Measurements from ENCODE around the gene NUP93. TPM values are rescaled to one million over a fixed set of nuclear protein-coding genes. Genes with fewer than 3 reads are reported as not detected.

NUP93 gene
- polyA plus RNA-seq, 1 donor from 2014 or later, result 237 TPM

DNA sequence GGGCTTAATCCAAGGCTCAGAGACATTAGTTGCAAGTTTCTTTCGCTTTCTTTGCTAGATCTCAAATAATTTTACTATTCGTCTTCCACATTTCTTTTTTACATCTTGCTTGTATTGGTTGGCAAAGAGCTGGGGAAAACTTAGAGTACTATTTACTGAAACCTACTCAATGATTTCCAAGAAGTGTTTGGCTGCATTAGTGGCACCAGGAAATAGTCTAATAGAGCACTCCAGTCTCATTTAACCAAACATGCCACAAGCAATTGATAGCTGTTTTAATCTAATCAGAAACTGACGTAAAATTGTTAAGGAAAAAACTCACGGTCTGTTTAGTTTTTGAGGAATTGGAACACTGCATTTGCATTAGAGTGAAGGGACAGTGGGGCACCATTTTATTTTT, 29.0 kb downstream of the NUP93 start:
- Histone ChIP-seq H3K4me2 (ENCODE audit: low read length) (no peak overlapping the region), H3K79me2 (replicated peaks; ENCODE audit: insufficient read depth, low read length) (no peaks in the 10 kb centered on the region), H4K20me1 (ENCODE audit: insufficient read depth) (no peaks in the 10 kb centered on the region), H3K9me3 (ENCODE audit: low read length) (no peaks in the 10 kb centered on the region), H3K4me3 (ENCODE audit: low read length) (no peak overlapping the region), H2AFZ (ENCODE audit: low read depth, low read length) (no peak overlapping the region), H3K9ac (ENCODE audit: low read length) (no peak overlapping the region), H3K9me2 (ENCODE audit: insufficient read depth, low read length) (no peaks in the 10 kb centered on the region), H3K27ac (ENCODE audit: low read length) (no peak overlapping the region), H3K27me3 (ENCODE audit: insufficient read depth, low read depth, low read length) (no peaks in the 10 kb centered on the region), H3K36me3 (ENCODE audit: insufficient read depth, low read length) (peaks cover 4% of the 10 kb centered on the region), H3F3A (ENCODE audit: insufficient read depth, low read length, poor library complexity, severe bottlenecking) (no peaks in the 10 kb centered on the region)
- TF ChIP-seq EP300 (conservative IDR thresholded peaks at IDR 0.05; ENCODE audit: poor library complexity, severe bottlenecking) (no peak), MXI1 (conservative IDR thresholded peaks at IDR 0.05; ENCODE audit: poor library complexity, severe bottlenecking) (no peak), POLR2AphosphoS5 (IDR thresholded peaks at IDR 0.05) (no peak), EZH2 (IDR thresholded peaks at IDR 0.05; ENCODE audit: borderline replicate concordance, insufficient read depth, low read length, poor library complexity, severe bottlenecking) (no peak), RAD21 (conservative IDR thresholded peaks at IDR 0.05) (no peak), TAF1 (IDR thresholded peaks at IDR 0.05; ENCODE audit: low read depth) (no peak), SMC3 (conservative IDR thresholded peaks at IDR 0.05; ENCODE audit: poor library complexity) (no peak)
- TF ChIP-seq, protein P1, sequence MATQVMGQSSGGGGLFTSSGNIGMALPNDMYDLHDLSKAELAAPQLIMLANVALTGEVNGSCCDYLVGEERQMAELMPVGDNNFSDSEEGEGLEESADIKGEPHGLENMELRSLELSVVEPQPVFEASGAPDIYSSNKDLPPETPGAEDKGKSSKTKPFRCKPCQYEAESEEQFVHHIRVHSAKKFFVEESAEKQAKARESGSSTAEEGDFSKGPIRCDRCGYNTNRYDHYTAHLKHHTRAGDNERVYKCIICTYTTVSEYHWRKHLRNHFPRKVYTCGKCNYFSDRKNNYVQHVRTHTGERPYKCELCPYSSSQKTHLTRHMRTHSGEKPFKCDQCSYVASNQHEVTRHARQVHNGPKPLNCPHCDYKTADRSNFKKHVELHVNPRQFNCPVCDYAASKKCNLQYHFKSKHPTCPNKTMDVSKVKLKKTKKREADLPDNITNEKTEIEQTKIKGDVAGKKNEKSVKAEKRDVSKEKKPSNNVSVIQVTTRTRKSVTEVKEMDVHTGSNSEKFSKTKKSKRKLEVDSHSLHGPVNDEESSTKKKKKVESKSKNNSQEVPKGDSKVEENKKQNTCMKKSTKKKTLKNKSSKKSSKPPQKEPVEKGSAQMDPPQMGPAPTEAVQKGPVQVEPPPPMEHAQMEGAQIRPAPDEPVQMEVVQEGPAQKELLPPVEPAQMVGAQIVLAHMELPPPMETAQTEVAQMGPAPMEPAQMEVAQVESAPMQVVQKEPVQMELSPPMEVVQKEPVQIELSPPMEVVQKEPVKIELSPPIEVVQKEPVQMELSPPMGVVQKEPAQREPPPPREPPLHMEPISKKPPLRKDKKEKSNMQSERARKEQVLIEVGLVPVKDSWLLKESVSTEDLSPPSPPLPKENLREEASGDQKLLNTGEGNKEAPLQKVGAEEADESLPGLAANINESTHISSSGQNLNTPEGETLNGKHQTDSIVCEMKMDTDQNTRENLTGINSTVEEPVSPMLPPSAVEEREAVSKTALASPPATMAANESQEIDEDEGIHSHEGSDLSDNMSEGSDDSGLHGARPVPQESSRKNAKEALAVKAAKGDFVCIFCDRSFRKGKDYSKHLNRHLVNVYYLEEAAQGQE (IDR thresholded peaks at IDR 0.05; ENCODE audit: borderline replicate concordance), result no peak
- TF ChIP-seq, protein P2, sequence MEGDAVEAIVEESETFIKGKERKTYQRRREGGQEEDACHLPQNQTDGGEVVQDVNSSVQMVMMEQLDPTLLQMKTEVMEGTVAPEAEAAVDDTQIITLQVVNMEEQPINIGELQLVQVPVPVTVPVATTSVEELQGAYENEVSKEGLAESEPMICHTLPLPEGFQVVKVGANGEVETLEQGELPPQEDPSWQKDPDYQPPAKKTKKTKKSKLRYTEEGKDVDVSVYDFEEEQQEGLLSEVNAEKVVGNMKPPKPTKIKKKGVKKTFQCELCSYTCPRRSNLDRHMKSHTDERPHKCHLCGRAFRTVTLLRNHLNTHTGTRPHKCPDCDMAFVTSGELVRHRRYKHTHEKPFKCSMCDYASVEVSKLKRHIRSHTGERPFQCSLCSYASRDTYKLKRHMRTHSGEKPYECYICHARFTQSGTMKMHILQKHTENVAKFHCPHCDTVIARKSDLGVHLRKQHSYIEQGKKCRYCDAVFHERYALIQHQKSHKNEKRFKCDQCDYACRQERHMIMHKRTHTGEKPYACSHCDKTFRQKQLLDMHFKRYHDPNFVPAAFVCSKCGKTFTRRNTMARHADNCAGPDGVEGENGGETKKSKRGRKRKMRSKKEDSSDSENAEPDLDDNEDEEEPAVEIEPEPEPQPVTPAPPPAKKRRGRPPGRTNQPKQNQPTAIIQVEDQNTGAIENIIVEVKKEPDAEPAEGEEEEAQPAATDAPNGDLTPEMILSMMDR (IDR thresholded peaks at IDR 0.05; ENCODE audit: poor library complexity, severe bottlenecking), result no peak

DNA sequence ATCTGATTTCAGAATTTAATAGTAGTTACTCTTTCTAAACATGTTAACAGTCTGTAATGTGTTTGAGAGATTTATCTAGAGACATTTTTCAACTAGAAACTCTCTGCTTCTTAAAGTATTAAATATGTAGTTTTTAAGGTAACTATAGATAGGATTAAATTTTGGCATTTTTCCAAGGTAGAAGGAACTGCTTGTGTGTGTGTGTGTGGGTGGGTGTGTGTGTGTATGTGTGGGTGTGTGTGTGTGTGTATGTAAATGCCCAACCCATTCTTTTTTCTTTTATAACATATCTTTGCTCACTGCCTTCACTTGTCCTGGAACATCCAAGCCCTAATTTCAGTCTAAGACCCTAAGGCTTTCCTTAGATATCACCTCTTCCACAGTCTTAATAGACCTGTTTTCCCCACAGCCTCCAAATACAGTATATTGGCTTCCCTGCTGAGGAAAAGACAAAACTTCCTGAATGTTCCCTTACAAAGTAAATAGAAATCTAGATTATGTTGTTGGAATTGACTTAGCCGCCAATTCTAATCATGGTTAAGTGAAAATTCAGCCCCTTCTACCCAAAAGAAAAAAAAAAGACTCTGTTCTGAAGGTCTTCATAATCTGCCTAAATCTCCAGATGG, 33.5 kb downstream of the NUP93 start:
- Histone ChIP-seq H3F3A (ENCODE audit: insufficient read depth, low read length, poor library complexity, severe bottlenecking) (no peaks in the 10 kb centered on the region), H3K27ac (ENCODE audit: low read length) (no peak overlapping the region), H3K9ac (ENCODE audit: low read length) (no peak overlapping the region), H3K4me2 (ENCODE audit: low read length) (no peak overlapping the region), H3K9me2 (ENCODE audit: insufficient read depth, low read length) (no peaks in the 10 kb centered on the region), H3K4me3 (ENCODE audit: low read length) (no peak overlapping the region), H3K9me3 (ENCODE audit: low read length) (no peaks in the 10 kb centered on the region), H3K36me3 (ENCODE audit: insufficient read depth, low read length) (peaks cover 4% of the 10 kb centered on the region), H3K79me2 (replicated peaks; ENCODE audit: insufficient read depth, low read length) (no peaks in the 10 kb centered on the region), H3K27me3 (ENCODE audit: insufficient read depth, low read depth, low read length) (no peaks in the 10 kb centered on the region), H2AFZ (ENCODE audit: low read depth, low read length) (no peak overlapping the region), H4K20me1 (ENCODE audit: insufficient read depth) (no peaks in the 10 kb centered on the region)
- TF ChIP-seq EZH2 (IDR thresholded peaks at IDR 0.05; ENCODE audit: borderline replicate concordance, insufficient read depth, low read length, poor library complexity, severe bottlenecking), result no peak
- no peak for TF ChIP-seq SMC3 (conservative IDR thresholded peaks at IDR 0.05; ENCODE audit: poor library complexity)
- TF ChIP-seq MXI1 (conservative IDR thresholded peaks at IDR 0.05; ENCODE audit: poor library complexity, severe bottlenecking), result no peak
- TF ChIP-seq, protein P1 (IDR thresholded peaks at IDR 0.05; ENCODE audit: borderline replicate concordance), result no peak
- no peak for TF ChIP-seq POLR2AphosphoS5 (IDR thresholded peaks at IDR 0.05)
- no peak for TF ChIP-seq TAF1 (IDR thresholded peaks at IDR 0.05; ENCODE audit: low read depth)
- TF ChIP-seq EP300 (conservative IDR thresholded peaks at IDR 0.05; ENCODE audit: poor library complexity, severe bottlenecking), result no peak
- TF ChIP-seq, protein P2 (IDR thresholded peaks at IDR 0.05; ENCODE audit: poor library complexity, severe bottlenecking), result no peak
- no peak for TF ChIP-seq RAD21 (conservative IDR thresholded peaks at IDR 0.05)
